Activated CD8-positive, alpha-beta memory T cell treated with anti-CD3 and anti-CD28 coated beads for 48 hours (primary cell): Measurements from ENCODE around the gene CCNJL.
"Not testable (repeated sequence)": the region's sequence is repeated elsewhere in the genome, so short reads cannot be mapped to it uniquely, and the experiment has no call there.

Experiments
- DNase-seq, 3 experiments: peaks; one replicate each; pipeline ENCODE4 v3.0.0-alpha.2; 2020; ENCODE audit warnings: low read depth in 2 of 3, low spot score in 2 of 3

CCNJL gene, protein sequence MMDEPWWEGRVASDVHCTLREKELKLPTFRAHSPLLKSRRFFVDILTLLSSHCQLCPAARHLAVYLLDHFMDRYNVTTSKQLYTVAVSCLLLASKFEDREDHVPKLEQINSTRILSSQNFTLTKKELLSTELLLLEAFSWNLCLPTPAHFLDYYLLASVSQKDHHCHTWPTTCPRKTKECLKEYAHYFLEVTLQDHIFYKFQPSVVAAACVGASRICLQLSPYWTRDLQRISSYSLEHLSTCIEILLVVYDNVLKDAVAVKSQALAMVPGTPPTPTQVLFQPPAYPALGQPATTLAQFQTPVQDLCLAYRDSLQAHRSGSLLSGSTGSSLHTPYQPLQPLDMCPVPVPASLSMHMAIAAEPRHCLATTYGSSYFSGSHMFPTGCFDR

DNA sequence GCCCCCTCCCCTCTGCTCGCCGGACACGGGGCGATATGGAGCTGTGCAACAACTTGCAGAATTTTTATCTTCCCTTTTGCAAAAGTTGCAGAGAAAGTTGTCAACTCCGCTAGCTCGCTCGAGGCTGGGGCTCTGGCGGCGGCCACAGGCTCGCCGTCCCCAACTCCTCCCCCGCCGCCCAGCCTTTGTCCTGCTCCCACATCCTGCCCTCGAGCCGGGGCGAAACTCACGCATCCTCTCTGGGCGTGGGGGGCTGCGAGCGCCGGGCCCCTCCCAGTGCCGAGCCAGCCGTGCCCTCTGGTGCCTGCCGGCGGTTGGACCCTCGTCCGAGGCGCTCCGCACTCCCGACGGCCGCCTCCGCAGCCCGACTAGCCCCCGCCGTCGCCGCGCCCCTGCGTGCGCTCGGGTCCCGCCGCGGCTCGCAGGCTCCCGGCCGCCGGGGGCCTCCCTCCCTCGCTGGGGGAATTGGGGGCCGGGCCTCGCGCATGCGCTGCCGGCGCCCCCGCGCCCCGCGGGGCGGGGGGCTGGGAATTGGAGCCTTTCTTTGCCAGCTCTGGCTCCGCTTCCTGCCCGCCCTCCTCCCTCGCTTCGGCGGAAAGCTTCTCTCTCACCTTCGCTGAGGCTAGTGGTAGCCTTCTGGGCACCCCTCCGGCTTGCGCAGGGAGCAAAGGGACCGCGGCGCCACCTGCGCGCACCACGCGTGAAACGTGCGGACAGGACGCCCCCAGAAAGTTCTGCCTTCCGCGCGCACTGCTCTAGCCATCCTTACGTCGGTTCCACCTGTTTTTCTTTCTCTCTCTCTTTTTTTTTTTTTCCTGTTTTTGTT lies at the start of gene CCNJL:
TSS of gene CCNJL (minus strand) at position 431 of the 826 bp plus-strand sequence. CDS start 641 bp downstream, outside the sequence.
- DNase-seq, result peak in 1 of 3 experiments; percentile 8

DNA sequence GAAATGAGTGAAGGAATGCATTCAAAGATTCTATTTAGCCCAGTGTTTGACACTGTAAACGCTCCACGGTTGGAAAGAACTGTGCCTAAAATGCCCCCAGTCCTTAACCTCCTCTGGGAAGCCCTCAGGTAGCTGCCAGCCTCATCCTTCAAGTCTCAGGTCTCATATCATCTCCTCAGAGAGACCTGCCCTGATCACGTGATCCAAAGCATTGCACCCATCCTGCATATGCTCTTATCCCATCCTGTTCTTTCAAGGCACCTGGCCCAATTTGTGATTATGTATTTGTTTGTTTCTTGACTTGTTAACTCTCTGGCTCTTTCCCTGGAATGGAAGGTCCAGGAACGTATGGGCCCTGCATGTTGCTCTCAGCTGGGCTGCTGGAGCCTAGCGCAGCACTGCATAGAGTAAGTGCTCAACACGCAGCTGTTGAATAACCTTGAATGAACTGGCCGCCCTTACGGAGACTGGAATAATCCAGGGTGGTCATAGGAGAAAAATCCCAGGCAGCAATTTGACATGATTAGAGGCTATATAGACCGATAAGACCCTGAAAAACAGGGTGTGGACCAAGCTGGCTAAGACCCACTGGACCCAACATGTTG lies 49.4 kb upstream of the CCNJL start:
- DNase-seq, result no peak

DNA sequence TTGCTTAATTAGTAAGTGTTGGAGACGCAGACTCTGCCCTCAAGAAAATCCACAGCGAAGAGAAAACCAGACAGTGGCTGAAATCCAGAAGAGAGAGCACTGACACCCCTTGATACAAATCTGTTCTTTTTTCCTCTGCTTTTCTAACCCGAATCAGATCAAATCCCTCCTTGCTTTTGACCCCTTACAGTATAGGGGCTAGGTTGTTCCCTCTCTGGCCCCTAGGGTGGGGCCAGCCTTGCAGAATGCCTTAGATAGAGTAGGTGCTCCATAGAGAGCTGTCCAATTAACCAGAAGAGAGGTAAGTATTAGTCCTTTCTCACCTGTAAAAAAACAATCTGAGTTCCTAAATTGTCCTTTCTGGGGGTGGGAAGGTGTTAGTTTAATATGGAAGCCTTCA lies 47.9 kb upstream of the CCNJL start:
- no peak for DNase-seq

DNA sequence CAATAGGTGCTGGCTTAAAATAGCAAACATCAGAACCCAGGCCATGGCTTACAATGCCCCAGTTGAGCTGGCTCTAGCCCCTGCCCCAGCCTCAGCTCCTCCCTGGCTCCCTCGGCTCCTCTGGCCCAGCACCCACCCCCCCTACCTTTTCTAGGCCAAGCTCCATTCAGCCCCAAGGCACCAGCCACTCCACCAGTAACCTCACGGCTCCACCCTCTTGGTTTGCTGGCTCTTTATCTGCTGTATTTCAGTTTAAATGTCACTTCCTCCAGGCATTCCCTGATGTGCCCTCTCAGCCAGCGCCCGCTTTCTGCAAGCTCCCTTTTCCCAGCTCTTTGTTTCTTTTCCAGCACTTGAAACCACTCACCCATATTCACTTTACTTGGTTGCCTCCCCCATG lies 47.5 kb upstream of the CCNJL start:
- no peak for DNase-seq

DNA sequence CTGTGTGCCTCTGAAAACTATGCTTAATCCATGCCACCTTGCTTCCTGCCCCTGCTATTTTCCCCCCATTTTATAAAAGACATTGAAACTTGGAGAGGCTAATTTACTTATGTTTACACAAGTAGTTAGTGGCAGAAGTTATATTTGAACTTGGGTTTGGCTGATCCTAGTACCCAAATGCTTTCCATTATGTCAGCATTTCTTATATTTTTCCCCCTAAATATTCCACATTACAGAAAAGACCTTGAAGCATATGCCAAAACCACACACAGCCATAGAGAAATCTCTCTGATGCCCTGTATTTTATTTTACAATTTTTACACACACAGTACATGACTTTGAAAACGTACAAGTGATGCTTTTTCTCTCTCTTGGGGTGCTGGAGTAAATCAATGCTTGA lies 46.9 kb upstream of the CCNJL start:
- no peak for DNase-seq

DNA sequence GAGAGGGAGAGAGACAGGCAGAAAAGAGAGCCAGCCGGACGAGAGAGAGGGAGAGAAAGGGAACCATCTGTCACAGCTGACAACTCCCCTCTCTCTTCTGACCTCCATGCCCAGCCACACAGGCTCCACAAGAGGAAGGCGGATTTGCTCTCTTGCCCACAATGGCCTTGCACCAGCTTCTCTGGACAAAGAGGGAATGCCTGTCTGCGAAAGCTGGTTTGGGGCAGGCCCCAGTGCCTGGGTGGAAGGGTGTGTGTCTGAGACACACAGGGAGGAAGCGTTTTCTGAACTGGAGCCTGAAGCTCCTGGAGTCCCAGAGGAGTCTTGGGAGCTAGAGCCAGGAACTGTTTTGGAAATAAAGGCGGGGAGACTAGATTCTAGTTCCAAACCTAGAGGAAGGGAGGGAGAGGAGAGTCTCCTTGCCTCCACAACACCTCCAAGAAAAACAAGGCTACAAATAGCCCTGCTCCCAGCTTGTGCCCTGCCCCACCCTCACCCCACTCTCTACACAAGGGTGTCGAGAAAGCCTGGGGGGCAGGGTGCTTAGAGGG lies 45.6 kb upstream of the CCNJL start:
- no peak for DNase-seq

DNA sequence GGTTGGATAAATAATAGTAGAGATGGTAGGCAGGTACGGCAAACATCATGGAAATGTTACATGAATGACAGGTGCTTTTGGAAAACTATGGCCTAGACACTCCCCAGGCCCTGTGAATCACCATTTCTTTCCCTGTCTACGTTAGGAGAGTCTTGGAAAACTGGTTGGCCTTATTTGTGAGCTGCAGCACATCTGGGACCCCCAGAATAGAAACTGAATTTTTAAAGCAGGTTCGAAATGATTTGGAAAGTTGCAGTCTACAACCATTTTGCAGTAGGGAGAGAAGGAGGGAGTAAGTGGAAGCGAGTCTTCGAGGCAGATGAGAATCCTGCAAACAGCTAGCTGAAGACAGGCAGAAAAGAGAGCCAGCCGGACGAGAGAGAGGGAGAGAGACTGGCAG lies 45.0 kb upstream of the CCNJL start:
- DNase-seq, result no peak

DNA sequence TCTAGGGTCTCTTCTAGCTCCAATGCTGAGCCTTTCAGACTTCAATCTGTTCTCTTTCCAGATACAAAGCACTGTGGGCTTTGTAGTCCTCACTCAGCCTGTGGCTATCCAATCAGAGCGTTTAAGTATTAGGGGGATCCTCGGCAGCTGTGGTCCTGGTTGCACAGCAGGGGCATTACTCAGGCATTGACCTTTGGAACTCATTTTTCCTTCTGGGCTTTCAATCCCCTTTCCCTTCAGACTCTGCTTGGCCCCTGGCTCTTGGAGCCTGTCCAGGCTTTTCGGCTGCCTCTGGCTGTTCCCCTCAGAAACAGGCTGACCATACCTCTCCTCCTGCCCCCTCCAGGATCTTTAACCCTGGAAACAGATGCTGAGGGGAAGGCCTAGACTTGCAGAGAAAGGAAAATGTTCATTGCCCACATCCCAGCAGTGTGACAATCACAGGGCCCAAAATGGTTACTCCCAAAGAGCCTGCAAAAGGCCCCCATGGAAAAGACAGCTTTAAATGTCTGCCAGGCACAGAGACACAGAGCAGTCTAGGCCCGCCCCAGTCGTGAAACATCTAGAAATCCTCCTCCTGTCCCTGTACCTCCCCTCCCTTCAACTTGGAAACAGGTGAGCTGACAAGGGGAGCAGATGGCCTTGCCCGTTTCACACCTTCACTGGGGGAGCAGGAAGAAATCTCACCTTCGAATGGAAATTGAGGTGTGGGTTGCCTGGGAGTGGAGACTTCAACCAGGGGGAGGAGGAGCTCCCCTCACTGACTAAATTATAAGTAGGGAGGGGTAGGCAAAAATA lies 44.4 kb upstream of the CCNJL start:
- no peak for DNase-seq

DNA sequence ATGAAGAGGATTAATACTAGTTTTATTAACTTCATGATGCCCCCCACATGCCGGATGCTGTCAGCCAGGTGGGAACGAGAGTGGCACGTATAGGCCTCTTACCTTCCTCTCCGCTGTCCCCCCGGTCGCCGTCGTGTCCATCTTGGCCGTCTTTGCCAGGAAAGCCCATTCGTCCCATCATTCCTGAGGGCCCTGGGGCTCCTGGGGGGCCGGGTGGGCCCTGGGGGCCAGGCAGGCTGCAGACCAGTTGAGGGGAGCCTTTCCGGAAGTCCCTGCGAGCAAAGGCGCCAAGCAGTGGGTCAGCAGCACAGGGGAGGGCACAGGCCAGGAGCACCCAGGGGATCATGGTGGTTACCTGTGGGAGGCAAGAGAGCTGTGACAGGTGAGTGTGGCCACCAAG lies 42.3 kb upstream of the CCNJL start:
- no peak for DNase-seq

DNA sequence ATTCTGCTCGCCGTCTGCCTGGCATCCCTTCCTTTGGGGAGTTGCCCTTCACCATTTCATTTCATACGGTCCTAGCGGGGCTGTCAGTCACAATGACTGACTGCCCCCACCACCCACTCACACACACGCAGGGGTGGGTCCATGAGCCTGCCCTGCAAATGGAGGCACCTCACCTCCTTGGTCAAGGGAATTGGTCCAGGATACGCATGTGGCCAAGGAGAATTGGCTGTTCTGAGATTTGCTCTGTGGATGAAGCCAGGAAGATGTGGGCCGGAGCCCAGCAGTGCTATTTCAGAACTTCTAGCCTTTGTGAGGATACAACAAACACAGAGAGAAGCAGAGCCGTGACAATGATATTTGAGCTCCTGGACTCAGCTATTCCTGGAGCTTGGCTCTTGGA lies 41.0 kb upstream of the CCNJL start:
- no peak for DNase-seq

DNA sequence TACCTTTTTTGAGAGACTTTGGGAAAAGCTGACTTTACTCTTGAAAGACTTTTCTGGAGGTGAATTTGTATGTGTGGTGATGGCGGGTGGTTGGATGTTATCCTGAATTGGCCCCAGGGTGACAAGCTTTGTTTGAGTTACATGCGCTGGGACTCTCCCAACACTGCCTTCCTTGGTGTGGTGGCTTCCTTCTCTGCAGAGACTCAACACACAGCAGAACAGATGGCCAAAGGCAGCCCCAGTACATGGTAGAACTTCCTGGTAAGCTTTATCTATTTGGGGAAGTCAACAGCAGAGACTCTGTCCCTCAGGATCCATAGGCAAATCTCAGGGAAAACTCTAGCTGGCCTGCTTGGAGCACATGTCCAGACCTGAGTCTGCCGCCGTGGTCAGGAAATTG lies 39.9 kb upstream of the CCNJL start:
- no peak for DNase-seq

DNA sequence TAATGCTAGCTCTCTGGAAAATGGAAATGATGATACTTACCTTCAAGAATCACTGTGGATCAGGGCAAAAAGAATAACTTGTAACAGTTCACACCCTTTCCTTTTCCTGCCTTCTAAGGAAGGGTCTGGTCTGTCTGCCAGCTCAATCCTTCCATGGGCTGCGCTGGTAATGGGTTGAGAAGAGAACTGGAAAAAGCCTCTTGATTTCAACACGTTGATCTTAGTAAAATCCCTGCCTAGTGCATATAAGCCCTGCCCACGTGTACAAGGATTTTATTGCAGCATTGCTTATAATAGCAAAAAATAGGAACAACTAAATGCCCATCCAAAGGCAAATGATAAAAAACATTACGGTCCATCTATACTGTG lies 37.6 kb upstream of the CCNJL start:
- no peak for DNase-seq

DNA sequence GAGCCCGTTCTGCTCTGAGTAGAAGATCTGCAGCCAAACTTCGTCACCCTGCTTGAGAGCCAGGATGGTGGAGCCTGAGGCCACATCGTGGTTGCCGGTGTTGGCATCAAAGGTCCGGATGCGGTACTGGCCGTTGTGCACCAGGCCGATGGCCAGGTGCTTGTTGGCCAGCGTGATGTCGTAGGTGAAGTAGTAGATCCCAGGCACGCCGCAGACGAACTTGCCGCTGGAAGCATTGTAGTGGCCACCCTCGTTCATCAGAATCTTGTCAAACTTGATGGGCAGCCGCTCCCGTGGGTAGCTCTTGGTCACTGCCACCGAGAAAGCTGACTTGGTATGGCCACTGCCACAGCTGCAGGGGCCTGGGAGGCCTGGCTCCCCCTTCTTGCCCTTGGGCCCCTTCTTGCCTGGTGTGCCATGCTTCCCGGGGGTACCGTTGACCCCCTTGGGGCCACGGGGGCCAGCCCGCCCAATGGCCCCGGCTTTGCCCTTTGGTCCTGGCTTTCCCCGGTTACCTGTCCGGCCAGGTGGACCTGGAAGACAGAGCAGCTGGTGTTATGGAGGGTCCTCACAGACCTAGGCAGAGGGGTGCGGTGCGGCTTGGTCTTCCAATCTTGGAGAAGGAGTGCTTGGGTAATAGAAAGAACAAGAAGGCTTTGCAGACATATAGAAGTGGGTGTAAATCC lies 37.0 kb upstream of the CCNJL start:
- DNase-seq, result no peak

DNA sequence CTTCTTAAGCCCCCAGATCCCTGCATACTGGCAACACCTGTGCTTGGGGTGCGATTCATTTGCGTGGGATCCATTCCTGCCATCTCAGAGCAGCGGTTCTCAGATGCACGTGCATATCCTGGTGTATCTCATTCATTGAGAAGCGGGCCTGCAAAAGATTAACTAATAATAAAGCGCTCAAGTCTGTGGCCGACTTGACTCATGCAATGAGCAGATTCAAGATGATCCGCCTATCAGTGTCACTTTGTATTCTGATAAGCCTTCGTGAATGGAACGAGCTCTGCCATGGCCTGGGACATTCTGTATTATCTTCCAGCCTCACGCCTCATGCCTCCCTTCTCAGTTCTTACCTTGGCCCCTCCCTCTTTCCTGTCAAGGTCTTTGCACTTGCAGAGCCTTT lies 35.7 kb upstream of the CCNJL start:
- no peak for DNase-seq

DNA sequence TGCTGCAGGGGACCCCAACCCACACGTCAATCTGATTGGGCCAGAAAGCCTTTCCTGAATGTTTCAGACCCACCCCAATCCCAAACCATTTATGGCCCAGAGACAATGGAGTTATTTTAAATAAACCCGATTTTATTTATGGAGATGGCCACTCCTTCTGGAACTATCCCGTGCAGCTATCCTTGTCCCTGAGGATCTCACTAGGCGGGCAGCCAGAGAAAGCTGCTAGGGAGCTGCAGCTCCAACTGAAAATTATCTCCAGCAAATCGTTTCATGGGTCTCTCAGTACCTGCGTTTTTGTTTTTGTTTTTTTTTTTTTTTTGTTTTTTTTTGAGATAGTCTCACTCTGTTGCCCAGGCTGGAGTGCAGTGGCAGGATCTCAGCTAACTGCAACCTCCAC lies 35.1 kb upstream of the CCNJL start:
- no peak for DNase-seq

DNA sequence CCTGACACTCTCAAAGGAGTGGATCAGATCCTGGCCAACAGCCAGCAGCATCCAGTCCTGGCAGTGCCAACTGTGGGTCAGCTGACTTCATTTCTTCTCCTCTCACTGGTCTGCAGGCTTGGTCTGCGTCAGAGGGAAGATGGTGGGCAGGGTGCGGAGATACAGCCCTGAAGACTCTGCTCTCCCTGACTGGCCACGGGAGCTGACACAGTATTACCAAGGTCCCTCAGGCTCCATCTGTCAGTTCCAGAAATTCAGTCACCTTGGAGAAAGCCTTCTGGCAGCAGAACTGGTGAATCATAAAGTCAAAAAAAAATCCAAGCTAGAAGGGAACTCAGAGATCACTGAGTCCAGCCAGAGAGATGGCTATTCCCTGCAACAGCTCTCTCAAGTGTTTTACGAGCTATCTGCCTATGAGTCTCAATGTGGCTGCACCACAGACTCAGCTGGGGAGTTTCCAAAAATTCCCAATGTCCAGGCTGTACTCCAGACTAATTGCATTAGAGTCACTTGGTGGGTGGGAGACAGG lies 30.1 kb upstream of the CCNJL start:
- DNase-seq, result no peak

DNA sequence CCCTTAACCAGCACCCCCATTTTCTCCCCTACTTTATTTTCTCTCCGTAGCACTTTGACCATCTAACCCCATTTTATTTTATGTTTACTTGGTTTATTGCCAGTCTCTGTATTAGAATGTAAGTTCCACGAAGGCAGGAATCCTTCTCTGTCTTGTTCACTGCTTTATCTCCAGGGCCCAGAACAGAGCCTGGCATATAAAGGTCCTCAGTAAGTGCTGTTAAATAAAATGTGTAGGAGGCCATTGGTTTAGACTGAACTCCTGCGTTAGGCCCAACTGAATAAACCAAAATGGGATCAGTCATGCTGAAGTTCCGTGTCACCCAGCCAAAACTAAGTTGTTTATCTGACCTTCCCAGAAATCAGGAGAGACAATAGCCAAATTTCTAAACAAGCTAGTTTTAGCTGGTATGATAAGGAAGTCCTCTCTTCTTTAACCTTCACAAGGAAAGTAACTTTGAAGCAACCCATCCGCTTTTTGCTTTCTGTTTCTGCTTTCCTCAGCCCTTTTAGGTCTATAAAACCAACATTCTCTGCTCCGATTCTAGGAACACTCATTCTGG lies 29.0 kb upstream of the CCNJL start:
- no peak for DNase-seq

DNA sequence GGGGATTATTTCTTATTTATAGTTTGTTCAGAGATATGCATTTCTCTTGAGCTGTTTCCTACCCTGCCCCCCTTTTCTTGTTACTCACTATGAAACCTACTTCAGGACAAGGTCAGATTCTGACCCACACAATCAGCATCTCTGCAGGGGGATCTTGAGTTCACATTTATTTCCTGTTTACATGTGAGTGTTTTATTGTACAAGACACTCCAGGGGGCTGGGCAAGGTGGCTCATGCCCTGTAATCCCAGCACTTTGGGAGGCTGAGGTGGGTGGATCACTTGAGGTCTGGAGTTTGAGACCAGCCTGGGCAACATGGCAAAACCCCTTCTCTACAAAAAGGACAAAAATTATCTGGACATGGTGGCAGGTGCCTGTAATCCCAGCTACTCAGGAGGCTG lies 28.1 kb upstream of the CCNJL start:
- not testable (repeated sequence) for DNase-seq

DNA sequence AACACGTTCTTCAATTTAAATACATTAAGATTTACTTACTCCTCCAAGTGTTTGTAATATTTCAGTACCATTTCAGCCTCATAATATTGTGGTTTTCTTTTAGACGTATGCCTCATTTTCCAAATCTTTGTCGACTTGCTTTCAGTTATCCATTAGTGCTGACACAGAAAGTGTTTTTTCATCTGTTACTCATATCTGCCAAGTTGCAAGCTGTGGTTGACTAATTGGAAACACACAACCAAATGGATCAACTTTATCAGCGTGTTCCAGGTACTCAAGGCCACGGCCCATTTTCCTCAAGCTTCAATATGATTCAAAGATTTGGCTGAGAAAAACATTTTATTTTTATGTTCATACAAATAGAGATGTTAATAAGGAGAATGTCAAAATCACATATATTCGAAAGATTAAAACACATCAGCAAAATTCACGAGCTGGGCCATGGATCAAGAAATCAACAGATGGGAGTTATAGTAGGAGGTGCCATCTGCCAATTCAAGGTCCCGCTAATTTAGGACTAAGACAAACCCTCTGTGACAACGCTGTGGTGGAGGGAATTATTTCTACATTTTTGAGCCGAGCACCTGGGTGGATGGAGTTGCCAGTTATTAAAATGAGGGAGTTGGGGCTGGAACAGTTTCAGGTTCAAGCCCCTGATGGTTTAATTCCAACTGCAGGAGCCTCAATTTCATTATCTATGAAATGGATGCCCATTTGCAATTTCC lies 27.2 kb upstream of the CCNJL start:
- no peak for DNase-seq
